Measurements from ENCODE around the gene CLEC14A. TPM values are rescaled to one million over a fixed set of nuclear protein-coding genes. Genes with fewer than 3 reads are reported as not detected.

Gene CLEC14A
- total and polyA plus RNA-seq, 2 donors (not counting 1 experiment from before 2014, with no cell fraction given) = not detected

DNA sequence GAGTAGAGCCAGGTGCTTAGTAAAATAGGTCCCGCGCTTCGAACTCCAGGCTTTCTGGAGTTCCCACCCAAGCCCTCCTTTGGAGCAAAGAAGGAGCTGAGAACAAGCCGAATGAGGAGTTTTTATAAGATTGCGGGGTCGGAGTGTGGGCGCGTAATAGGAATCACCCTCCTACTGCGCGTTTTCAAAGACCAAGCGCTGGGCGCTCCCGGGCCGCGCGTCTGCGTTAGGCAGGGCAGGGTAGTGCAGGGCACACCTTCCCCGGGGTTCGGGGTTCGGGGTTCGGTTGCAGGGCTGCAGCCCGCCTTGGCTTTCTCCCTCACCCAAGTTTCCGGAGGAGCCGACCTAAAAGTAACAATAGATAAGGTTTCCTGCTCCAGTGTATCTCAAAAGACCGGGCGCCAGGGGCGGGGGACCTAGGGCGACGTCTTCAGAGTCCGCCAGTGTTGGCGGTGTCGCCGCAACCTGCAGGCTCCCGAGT lies 44.6 kb downstream of the CLEC14A start:
- intact Hi-C loops (cut with micrococcal nuclease) = no loop called here
- no peak for DNase-seq
- Histone ChIP-seq H3K27me3 (replicated peaks in 1 of 4; ENCODE audit: control extremely low read depth in 1 of 4, control insufficient read depth in 3 of 4, insufficient read depth in 4 of 4, low read length in 3 of 4) (peaks cover 0 to 31% (median 10%) of the 10 kb centered on the region in 4 experiments), H3K9ac (ENCODE audit: low read length) (no peak overlapping the region), H3K36me3 (replicated peaks in 1 of 2; ENCODE audit: control extremely low read depth in 1 of 2, control insufficient read depth in 1 of 2, extremely low read depth in 1 of 2, insufficient read depth in 2 of 2, low read length in 1 of 2) (no peaks in the 10 kb centered on the region), H3K4me3 (ENCODE audit: control extremely low read depth in 1 of 5, extremely low read depth in 1 of 5, insufficient read depth in 1 of 5, low read depth in 2 of 5, low read length in 4 of 5) (no peak overlapping the region), H3K4me2 (replicated peaks; ENCODE audit: low read depth, low read length, poor library complexity, severe bottlenecking) (no peak overlapping the region), H3K9me3 (ENCODE audit: control extremely low read depth in 1 of 3, control insufficient read depth in 2 of 3, insufficient read depth in 1 of 3, low read length in 2 of 3) (peaks cover 0 to 31% (median 1%) of the 10 kb centered on the region in 3 donors), H4K20me1 (ENCODE audit: control insufficient read depth, insufficient read depth, low read length, poor library complexity, severe bottlenecking) (no peaks in the 10 kb centered on the region), H3K79me2 (ENCODE audit: control insufficient read depth, insufficient read depth, low read length) (no peaks in the 10 kb centered on the region), H3K27ac (ENCODE audit: low read length in 2 of 2) (no peak overlapping the region), H3K4me1 (ENCODE audit: control insufficient read depth in 2 of 2, insufficient read depth in 2 of 2, low read length in 2 of 2) (no peaks in the 10 kb centered on the region), H2AFZ (ENCODE audit: insufficient read depth, low read depth, low read length, poor library complexity, severe bottlenecking) (no peak overlapping the region)
- 14% methylated on average over 30 of the region's 34 CpGs for WGBS (ENCODE audit: insufficient coverage)
- no peak overlapping the region for H3K4me3 Mint-ChIP-seq
- no peaks in the 10 kb centered on the region for H3K4me1 Mint-ChIP-seq
- H3K9me3 Mint-ChIP-seq (ENCODE audit: insufficient read depth) = peaks cover 2% of the 10 kb centered on the region
- CTCF ChIA-PET = no interaction called here
- no peak for ATAC-seq (ENCODE audit: low read depth)
- no peak overlapping the region for H3K27ac Mint-ChIP-seq
- H3K27me3 Mint-ChIP-seq = peaks cover 52% of the 10 kb centered on the region
- TF ChIP-seq, protein P1, sequence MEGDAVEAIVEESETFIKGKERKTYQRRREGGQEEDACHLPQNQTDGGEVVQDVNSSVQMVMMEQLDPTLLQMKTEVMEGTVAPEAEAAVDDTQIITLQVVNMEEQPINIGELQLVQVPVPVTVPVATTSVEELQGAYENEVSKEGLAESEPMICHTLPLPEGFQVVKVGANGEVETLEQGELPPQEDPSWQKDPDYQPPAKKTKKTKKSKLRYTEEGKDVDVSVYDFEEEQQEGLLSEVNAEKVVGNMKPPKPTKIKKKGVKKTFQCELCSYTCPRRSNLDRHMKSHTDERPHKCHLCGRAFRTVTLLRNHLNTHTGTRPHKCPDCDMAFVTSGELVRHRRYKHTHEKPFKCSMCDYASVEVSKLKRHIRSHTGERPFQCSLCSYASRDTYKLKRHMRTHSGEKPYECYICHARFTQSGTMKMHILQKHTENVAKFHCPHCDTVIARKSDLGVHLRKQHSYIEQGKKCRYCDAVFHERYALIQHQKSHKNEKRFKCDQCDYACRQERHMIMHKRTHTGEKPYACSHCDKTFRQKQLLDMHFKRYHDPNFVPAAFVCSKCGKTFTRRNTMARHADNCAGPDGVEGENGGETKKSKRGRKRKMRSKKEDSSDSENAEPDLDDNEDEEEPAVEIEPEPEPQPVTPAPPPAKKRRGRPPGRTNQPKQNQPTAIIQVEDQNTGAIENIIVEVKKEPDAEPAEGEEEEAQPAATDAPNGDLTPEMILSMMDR (IDR thresholded peaks at IDR 0.05) = no peak
- POLR2A ChIA-PET = no interaction called here

DNA sequence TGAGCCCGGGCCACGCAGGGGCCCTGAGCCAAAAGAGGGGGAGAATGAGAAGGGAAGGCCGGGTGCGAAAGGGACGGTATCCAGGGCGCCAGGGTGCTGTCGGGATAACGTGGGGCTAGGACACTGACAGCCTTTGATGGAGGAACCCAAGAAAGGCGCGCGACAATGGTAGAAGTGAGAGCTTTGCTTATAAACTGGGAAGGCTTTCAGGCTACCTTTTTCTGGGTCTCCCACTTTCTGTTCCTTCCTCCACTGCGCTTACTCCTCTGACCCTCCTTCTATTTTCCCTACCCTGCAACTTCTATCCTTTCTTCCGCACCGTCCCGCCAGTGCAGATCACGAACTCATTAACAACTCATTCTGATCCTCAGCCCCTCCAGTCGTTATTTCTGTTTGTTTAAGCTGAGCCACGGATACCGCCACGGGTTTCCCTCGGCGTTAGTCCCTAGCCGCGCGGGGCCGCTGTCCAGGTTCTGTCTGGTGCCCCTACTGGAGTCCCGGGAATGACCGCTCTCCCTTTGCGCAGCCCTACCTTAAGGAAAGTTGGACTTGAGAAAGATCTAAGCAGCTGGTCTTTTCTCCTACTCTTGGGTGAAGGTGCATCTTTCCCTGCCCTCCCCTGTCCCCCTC lies 45.2 kb downstream of the CLEC14A start:
- no peaks in the 10 kb centered on the region for H4K20me1 ChIP-seq (ENCODE audit: control insufficient read depth, insufficient read depth, low read length, poor library complexity, severe bottlenecking)
- Mint-ChIP-seq H3K9me3 (ENCODE audit: insufficient read depth) (peaks cover 4% of the 10 kb centered on the region), H3K4me1 (no peaks in the 10 kb centered on the region), H3K27ac (no peak overlapping the region), H3K4me3 (no peak overlapping the region), H3K27me3 (peaks cover 52% of the 10 kb centered on the region)
- peaks cover 0 to 31% (median 10%) of the 10 kb centered on the region in 4 experiments for H3K27me3 ChIP-seq (replicated peaks in 1 of 4; ENCODE audit: control extremely low read depth in 1 of 4, control insufficient read depth in 3 of 4, insufficient read depth in 4 of 4, low read length in 3 of 4)
- no peak overlapping the region for H2AFZ ChIP-seq (ENCODE audit: insufficient read depth, low read depth, low read length, poor library complexity, severe bottlenecking)
- no peaks in the 10 kb centered on the region for H3K4me1 ChIP-seq (ENCODE audit: control insufficient read depth in 2 of 2, insufficient read depth in 2 of 2, low read length in 2 of 2)
- H3K79me2 ChIP-seq (ENCODE audit: control insufficient read depth, insufficient read depth, low read length) = no peaks in the 10 kb centered on the region
- POLR2A ChIA-PET = no interaction called here
- TF ChIP-seq EZH2 (IDR thresholded peaks at IDR 0.05; ENCODE audit: borderline replicate concordance, insufficient read depth, low read depth, low read length, poor library complexity, severe bottlenecking) = no peak
- TF ChIP-seq, protein P1 (IDR thresholded peaks at IDR 0.05) = no peak
- ATAC-seq (ENCODE audit: low read depth) (no peak), DNase-seq (no peak)
- CTCF ChIA-PET = no interaction called here
- H3K9ac ChIP-seq (ENCODE audit: low read length) = no peak overlapping the region
- 9% methylated on average over 28 of the region's 29 CpGs for WGBS (ENCODE audit: insufficient coverage)
- H3K36me3 ChIP-seq (replicated peaks in 1 of 2; ENCODE audit: control extremely low read depth in 1 of 2, control insufficient read depth in 1 of 2, extremely low read depth in 1 of 2, insufficient read depth in 2 of 2, low read length in 1 of 2) = no peaks in the 10 kb centered on the region
- no peak overlapping the region for H3K27ac ChIP-seq (ENCODE audit: low read length in 2 of 2)
- intact Hi-C loops (cut with micrococcal nuclease) = no loop called here
- H3K4me2 ChIP-seq (replicated peaks; ENCODE audit: low read depth, low read length, poor library complexity, severe bottlenecking) = no peak overlapping the region
- H3K4me3 ChIP-seq (ENCODE audit: control extremely low read depth in 1 of 5, extremely low read depth in 1 of 5, insufficient read depth in 1 of 5, low read depth in 2 of 5, low read length in 4 of 5) = no peak overlapping the region
- H3K9me3 ChIP-seq (ENCODE audit: control extremely low read depth in 1 of 3, control insufficient read depth in 2 of 3, insufficient read depth in 1 of 3, low read length in 2 of 3) = peaks cover 0 to 31% (median 3%) of the 10 kb centered on the region in 3 donors
